ENCODE results near the gene MVK.
"Not testable (repeated sequence)": the region's sequence is repeated elsewhere in the genome, so short reads cannot be mapped to it uniquely, and the experiment has no call there.

MVK gene

DNA sequence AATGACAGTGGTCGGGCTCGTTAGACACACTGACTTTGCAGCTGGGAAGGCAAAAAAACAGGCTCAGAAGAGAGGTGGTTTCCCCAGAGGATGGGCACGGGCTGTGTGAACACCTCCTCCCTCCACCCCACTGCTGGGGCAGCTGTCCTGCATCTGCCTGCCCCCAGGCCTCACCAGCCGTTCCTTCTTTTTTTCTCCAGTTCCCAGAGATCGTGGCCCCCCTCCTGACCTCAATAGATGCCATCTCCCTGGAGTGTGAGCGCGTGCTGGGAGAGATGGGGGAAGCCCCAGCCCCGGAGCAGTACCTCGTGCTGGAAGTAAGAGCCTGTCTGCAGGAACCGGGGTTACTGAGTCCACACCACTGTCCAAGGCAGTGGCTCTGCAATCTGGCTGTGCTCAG, 17.4 kb downstream of the MVK start:
- DNase-seq (ENCODE audit: low spot score), result no peak

DNA sequence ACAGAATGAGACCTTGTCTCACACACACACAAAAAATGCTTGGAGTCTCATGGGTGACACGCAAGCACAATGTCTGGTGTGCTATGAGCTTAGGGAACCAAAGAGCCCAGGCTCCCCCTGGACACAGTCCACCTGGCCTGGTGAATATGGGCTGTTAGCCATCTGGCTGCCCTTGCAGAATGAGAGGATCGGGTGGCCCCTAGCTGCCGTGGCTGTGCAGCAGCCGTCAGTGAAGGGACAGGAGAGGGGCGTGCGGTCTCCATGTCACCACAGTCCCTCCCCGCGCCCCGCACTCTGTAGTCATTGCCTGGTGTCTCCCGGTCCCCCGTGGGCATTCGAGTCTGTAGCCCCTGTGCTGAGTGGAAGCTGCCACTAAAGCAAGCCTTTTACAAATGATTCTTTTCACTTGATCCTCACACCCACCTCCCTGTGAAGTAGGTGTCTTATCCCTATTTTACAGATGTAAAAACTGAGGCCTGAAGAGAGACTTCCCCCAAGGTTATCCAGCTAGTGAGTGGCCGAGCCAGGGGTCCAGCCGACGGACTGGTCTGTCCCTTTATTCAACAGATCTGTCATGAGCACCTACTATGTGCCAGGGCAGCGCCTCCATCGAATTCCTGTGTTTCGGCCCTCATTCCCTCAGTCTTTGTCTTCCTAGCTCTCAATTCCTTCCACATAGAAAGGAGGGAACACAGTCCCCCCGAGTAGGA, 18.8 kb downstream of the MVK start:
- DNase-seq (ENCODE audit: low spot score), result no peak

DNA sequence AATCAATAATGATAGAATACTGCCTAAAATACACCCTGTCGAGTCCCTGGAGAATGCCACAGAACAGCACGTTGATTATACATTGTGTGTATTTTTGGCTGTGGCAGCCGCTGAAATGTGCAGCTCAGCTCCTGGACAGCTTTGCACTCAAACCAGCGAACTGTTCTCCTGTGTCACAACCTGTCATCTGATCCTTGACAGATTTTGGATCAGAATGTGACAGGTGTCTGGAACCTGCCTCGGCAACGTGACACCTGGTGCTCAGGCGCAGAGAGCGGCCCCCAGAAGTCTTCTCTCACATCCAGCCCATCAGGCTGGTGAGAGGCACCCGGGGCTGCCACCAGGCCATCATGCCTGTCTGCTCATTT, 19.3 kb downstream of the MVK start:
- no peak for DNase-seq (ENCODE audit: low spot score)

DNA sequence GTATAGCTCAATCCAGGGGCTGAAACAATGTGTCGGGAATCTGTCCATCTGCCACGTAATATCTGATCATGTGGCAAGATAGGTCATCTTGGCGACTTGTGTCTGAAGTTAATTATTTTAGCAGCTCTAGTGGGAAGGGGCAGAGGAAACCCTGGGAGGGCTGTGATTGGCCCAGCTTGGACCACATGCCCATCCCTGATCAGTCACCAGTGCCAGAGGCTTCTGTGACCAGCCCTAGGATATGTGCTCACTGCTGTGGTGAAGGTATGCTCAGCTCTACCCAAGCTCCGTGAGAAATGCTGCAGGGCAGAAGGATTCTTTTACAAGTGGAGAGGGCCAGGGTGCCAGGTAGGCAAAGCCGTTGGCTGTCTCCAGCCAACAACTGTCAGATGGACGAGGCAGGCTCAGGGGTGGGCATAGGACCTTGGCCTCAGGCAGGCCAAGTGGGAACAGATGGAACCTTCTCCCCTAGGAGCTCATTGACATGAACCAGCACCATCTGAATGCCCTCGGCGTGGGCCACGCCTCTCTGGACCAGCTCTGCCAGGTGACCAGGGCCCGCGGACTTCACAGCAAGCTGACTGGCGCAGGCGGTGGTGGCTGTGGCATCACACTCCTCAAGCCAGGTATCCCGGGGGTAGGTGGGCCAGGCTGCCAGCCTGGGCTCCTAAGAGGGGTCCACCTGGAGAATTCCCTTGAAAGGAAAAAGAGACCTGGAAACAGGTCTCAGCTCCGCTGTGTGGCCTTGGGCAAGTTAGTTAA, 21.1 kb downstream of the MVK start:
- DNase-seq (ENCODE audit: low spot score), result no peak

DNA sequence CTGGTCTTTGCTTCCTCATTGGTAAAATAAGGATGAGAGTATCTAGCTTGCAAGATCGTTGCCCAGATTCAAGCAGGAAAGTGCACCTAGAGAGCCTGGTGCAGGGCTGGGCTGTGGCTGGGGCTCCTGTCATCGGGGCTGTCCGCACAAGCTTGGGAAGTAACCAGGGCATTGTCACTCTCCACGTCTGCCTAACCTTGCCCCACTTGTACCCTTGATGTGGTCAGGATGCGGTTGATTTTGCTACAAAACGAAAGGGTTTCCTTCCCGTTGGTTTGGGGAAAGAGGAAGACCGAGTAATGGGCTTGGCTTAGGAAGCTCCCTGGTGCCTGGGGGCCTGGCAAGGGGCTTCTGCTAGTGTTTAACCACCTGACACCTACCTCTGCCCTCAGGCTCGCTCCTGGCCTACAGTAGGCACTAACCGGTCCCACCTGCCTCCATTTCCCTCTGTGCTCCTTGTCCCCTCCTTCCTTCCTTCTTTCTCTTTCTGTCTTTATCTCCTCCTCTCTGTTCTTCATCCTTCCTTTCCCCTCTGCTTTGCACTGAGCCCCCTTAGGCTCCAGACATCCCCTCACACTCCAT, 21.8 kb downstream of the MVK start:
- no peak for DNase-seq (ENCODE audit: low spot score)

DNA sequence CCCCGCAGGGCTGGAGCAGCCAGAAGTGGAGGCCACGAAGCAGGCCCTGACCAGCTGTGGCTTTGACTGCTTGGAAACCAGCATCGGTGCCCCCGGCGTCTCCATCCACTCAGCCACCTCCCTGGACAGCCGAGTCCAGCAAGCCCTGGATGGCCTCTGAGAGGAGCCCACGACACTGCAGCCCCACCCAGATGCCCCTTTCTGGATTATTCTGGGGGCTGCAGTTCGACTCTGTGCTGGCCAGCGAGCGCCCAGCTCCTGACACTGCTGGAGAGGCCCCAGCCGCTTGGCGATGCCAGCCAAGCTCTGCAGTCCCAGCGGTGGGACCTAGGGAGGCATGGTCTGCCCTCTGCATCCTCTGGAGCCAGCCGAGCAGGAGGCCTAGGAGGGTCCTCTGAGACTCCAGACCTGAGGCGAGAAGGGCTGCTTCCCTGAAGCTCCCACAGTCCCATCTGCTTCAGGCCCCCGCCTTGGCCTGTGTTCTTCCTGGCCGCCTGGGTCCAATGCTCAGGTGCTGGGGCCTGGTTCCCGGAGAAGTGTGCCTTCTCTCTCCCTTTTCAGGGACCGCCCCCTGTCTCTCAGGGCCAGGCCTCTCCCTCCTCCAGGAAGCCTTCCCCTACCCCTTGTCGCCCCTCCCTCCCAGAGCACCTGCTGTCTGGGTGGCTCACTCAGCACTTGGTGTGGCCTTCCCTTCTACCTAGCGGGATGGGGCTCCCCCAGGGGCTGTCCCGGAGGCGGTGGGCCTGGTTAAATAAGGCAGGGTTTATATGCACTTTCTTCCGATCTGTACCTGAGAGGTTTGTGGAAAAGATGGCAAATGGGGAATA, 23.0 kb downstream of the MVK start:
- DNase-seq (ENCODE audit: low spot score), result no peak

DNA sequence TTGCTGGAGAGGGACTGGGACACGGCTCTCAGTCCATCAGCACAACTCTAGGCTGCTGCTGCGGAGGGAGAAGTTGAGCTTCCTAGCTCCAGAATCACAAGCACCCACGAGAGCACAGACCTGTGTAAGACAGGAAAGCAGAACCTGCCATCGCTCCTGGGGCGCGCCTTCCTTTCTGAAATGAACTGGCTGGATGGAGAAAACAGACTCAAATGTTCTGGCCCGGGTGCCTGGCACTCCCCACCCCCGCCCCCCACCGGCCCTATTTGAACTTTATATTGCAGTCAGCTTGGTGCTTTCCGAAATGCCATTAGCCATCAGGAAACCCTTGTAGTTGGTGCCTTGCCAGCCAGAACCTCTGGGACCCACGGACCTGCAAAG, 23.8 kb downstream of the MVK start:
- no peak for DNase-seq (ENCODE audit: low spot score)

DNA sequence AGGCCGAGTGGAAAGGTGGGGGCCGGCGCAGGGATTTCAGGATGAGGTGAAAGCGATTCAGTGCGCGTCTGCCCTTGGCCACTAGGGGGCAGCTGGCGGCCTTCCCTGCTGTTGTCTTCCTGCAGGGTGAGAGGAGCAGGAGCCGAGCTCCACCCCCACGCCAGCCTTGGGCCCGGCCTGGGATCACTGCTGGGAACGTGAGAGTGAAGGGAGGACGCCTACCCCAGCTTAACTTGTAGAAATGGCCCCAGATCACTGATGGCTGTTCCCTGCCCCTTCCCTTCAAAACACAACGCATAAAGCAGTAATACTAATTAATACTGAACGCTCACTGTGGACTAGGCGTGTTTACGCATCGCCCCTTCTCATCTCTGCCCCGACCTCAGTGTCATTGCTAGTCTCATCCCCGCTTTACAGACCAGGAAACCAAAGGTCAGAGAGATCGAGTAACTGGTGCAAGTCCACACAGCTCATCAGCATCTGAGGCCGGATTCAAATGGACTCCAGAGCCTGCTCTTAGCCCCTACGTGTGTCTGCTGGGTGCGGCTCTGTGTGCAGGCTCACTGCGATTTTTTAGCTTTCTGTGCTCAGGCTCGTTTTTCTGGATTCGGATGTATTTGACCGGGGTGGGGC, 24.3 kb downstream of the MVK start:
- DNase-seq (ENCODE audit: low spot score), result peak; percentile 99

DNA sequence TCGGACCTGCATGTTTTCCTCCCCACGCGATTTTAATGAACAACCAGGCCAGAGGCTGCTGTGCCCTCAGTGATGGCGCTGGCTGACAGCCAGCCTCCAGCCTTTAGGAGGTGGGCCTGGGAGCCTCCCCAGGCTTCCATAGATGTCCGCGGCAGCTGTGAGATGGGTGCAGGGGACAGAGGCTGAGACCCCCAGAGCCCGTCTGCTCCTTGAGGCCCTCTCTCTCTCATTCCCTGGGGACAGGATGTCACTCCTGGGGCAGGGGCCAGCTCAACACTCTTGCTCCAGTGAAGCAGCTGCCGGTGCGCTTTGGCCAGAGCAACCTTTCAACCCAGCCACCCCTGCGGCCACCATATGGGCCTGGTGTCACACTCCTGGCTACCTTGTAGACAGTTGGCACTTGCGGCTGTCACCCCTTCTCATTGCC, 24.8 kb downstream of the MVK start:
- no peak for DNase-seq (ENCODE audit: low spot score)

DNA sequence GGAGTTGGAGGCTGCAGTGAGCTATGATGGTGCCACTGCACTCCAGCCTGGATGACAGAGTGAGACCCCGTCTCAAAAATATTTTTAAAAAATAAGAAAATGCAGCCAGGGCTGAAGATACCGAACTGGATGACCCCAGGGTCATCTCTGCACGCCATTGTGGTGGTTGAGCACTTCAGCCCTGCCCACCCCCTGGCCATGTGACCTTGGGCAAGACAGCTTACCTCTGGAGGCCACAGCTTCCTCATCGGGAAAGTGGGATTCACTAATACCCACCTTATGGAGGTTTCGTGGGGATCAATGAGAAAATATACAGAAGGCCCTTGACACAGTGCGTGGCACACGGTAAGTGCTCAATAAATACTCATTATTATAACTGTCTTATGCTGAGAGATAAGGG, 25.5 kb downstream of the MVK start:
- no peak for DNase-seq (ENCODE audit: low spot score)

DNA sequence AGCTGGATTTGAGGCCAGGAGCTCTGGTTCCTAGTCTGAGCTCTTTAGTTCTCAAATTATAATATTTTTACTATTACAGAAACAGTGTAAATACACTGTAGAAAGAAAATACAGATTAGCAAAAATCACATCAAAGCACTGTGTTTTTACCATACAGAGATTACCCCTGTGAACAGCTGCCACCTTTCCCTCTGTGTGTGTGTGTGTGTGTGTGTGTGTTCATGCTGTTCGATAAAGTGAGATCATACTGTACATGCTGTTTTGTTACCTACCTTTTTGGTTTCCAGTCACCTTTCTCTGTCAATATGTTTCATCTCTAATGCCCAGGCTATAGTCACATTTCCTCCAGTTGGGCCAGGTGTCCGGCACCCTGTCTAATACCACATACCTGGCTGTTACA, 26.9 kb downstream of the MVK start:
- no peak for DNase-seq (ENCODE audit: low spot score)

DNA sequence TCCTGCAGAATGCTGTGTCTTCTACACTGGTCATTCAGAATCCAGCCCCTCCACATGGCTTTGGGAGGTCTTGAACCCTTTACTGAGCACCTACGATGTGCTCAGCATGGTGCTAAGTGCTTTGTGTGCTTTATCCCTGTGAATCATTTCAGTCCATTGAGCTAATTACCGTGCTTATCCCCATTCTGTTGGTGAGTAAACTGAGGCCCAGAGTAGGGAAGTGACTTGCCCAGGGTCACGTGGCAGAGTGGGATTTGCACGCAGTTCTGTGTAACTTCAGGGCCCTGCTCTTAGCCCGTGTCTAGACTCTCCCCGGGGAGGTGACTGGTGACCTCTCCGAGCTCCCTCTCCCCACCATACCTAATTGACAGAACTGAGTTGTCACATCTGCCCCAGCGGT, 27.4 kb downstream of the MVK start:
- DNase-seq (ENCODE audit: low spot score), result no peak

DNA sequence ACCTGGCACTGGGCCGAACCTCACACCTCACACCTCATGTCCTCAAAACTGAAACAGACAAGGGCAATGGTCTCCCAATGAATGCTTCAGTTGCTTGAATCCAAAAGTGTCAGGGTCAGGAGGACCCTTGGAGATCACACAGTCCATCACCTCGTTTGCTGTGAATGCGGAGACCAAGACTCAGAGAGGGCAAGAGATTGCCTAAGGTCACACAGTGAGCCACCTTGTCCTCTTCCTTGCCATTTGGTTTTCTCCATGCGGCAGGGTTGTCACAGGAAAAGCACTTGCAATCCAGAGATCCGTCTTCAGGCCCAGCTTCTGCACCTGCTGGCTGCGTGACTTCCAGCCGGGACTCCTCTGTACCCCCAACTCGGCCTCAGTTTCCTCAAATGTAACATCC, 28.0 kb downstream of the MVK start:
- DNase-seq (ENCODE audit: low spot score), result no peak

DNA sequence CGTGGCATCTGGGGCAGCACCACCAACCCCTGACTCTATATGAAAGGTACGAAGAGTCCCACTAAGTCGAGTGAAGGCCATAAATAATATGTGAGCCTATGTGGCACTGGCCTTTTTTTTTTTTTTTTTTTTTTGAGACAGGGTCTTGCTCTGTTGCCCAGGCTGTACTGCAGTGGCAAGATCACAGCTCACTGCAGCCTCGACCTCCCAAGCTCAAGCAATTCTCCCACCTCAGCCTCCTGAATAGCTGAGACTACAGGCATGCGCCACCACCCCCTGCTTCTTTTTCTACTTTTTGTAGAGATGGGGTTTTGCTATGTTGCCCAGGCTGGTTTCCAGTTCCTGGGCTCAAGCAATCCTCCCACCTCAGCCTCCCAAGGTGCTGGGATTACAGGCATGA, 28.5 kb downstream of the MVK start:
- DNase-seq (ENCODE audit: low spot score), result not testable (repeated sequence)

DNA sequence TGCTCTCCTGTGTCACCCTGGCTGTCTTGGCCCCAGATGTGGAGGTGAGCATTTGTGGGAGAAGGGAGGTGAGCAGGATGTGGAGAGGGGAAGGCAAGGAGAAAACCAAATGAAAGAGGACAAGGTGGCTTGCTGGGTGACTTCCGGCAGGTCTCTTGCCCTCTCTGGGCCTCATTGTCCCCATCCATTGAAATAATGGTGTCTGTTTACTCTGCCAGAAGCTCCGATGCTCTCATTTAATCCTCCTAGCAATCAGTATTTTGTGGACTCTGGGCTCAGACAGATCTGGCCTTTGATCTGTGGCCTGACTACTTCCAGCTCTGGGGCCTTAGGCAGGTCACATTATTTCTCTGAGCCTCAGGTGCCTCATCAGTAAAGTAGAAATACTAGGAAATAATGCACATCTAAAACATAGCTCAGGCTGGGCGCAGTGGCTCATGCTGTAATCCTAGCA, 30.6 kb downstream of the MVK start:
- DNase-seq (ENCODE audit: low spot score), result no peak

DNA sequence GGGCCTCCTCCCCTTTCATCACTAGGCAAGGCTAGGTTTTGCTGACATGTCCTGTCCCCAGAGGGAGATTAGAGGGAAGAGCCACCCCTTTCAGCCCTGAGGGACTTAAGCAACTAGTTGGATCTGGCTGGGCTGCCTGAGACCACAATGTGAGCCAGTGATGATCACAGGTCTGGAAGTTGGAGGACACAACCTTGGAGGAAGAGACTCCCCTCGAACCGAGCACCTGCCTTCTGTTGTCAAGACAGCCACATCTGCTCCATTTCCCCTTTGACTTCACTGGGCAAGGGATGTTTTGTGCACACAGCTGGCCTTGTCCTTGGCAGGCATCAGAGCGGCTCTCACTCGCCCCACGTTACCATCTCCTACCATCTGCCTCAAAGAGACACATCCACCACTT, 31.4 kb downstream of the MVK start:
- DNase-seq (ENCODE audit: low spot score), result no peak

DNA sequence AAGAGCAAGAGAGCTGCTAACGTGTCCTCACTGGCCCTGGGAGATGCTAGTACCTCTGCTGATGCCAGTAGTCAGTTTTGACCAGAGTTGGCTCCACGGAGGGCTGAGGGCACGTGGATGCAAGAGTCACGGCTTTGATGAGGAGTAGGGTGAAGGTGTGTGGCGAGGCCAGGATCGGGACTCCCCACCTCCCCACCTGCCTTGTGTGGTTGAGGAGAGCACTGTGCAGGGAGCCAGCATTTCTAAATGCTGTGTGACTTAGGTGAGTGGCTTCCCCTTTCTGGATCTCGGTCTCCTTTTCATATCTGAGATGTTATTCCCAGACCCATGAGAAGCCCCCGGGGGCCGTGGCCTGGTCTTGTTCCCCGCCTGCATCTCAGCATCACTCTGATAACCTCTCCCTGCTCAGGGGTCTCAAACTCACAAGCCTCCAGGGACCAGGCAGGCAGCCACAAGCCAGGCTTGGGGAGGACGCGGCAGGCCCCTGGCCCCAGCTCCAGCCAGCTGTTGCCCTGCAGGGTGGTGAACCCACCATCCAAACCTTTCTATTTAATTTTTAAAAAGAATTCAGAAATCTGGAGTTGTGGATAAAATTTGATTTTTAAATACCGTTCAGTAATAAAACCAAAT, 32.1 kb downstream of the MVK start:
- DNase-seq (ENCODE audit: low spot score), result no peak

DNA sequence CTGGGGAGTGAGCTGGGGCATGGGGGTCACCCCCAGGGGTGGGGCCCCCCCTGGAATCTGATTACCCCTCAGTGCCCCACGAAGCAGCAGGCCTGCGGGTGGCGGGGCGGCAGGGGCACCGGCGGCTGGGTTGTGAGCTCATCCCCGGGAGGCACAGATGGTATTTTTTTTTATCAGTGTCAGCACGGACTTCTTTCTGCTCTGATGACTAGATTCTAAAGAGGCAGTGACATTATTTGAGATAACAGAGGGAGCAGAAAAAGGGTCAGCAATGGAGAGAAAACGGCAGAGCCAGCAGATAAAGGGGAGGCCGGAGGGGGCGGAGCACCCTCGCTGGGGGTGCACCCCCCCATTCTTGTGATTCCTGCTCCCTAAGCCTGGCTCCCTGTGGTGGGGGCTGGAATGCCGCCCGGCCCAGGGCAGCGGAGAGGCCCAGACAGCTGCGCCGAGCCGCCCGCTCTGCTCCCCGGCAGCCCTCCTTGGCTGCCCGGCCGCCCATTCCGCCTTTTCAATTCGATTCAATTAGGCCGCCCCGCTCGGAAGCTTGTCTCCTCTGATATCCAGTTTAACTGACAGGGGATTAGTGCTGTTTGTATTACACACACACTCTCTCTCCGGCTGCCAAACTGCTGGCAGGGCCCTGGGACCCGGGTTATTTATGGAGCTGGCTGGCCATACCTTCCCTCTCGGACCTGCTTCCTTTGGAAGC, 32.9 kb downstream of the MVK start:
- DNase-seq (ENCODE audit: low spot score), result no peak

DNA sequence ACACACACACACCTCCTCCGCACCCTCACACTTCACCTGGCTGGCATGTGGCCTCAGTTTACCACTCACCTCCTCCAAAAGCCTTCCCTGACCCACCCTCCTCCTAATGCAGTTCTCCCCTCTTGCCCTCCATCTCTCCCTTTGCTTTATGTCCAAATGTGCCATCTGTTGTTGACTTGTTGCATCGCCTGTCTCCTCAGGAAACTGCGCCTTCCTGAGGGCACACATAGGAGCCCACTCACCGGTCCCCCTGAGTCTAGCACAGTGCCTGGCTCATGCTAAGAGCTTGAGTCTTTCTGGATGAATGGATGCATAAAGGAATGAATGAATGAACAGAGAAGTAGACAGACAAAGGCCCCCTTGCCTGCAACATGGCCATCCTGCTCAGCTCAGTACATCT, 34.0 kb downstream of the MVK start:
- DNase-seq (ENCODE audit: low spot score), result no peak

DNA sequence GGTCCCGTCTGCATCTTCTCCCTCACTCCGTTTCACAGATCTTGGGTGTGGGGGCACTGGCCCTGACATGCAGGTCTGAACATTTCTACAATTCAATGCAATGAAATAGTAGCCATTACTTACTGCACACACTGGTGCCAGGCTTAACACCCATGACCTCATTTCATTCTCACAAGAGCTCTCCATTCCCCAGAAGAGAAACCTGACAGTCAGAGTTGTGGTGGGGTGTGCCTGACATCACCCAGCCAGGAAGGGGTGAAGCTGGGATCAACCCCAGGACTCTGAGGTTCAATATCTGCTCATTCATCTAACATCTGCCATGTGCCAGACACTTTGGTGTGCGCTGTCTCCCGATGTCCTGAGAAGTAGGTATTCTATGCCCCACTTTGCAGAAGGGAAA, 34.7 kb downstream of the MVK start:
- no peak for DNase-seq (ENCODE audit: low spot score)

DNA sequence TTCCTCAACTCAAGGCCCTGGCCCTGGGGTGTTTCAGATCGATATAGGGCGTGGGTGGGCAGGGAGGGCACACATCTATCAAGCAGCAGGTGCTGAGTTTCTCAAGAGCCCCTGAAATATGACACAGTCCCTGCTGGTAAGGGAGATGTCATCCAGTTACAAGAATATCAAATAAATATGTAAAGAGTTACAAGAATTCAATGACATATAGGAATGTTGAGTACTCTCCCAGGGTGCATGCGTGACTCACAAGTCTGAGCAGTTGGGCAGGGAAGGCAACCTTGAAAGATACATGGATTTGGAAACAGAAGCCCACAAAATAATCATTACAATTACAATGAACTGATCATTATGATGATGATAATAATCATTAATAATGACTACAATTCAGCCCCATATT, 35.2 kb downstream of the MVK start:
- no peak for DNase-seq (ENCODE audit: low spot score)
